NOMO-1 treated with dmso at 0.1 percent for 144 hours (cell line): Measurements from ENCODE around the gene PRCP.

Experiments used
- DNase-seq: peaks from one replicate; lab custom pipeline; 2025; ENCODE audit not compliant: unreplicated experiment; lab: John Stamatoyannopoulos, UW

Gene PRCP

GRCh38 chr11:82831364-82831763, 68.9 kb downstream of the PRCP start:
- DNase-seq: no peak

GRCh38 chr11:82830746-82831145, 69.5 kb downstream of the PRCP start:
- DNase-seq: no peak

GRCh38 chr11:82829101-82829500, 71.1 kb downstream of the PRCP start:
- DNase-seq: no peak

GRCh38 chr11:82828472-82828871, 71.8 kb downstream of the PRCP start:
- no peak for DNase-seq

GRCh38 chr11:82826526-82826925, 73.7 kb downstream of the PRCP start:
- no peak for DNase-seq

- peak; percentile 15 for DNase-seq
Measured at GRCh38 chr11:82823647-82824619, 76.3 kb downstream of the PRCP start.

GRCh38 chr11:82818409-82819043, 81.7 kb downstream of the PRCP start:
- no peak for DNase-seq

- DNase-seq: no peak
Measured at GRCh38 chr11:82815406-82815805, 84.8 kb downstream of the PRCP start.

GRCh38 chr11:82814379-82814778, 85.9 kb downstream of the PRCP start:
- DNase-seq: no peak

- no peak for DNase-seq
Measured at GRCh38 chr11:82811369-82811768, 88.9 kb downstream of the PRCP start.

- no peak for DNase-seq
Measured at GRCh38 chr11:82810738-82811137, 89.5 kb downstream of the PRCP start.

- DNase-seq: no peak
Measured at GRCh38 chr11:82810326-82810725, 89.9 kb downstream of the PRCP start.

GRCh38 chr11:82807646-82808045, 92.6 kb downstream of the PRCP start:
- no peak for DNase-seq

GRCh38 chr11:82802710-82803109, 97.5 kb downstream of the PRCP start:
- DNase-seq: no peak

GRCh38 chr11:82796998-82797961, 103.0 kb downstream of the PRCP start:
- no peak for DNase-seq

- no peak for DNase-seq
Measured at GRCh38 chr11:82794490-82794889, 105.7 kb downstream of the PRCP start.

- no peak for DNase-seq
Measured at GRCh38 chr11:82792822-82793569, 107.2 kb downstream of the PRCP start.

GRCh38 chr11:82792319-82792718, 107.9 kb downstream of the PRCP start:
- no peak for DNase-seq

- DNase-seq: no peak
Measured at GRCh38 chr11:82791779-82792178, 108.5 kb downstream of the PRCP start.

GRCh38 chr11:82790723-82791484, 109.3 kb downstream of the PRCP start:
- no peak for DNase-seq
